Activated CD4-positive, alpha-beta T cell treated with anti-CD3 and anti-CD28 coated beads for 36 hours (primary cell): Measurements from ENCODE around the gene ZNF443. TPM values are rescaled to one million over a fixed set of nuclear protein-coding genes. Genes with fewer than 3 reads are reported as not detected.
"Not testable (repeated sequence)": the region's sequence is repeated elsewhere in the genome, so short reads cannot be mapped to it uniquely, and the experiment has no call there.

Source experiments
- ATAC-seq: fragments of 200-7000 bp; cut with Tn5 transposase; one replicate; pipeline ENCODE4 v1.10.0; 2021; ENCODE audit warnings: mild to moderate bottlenecking, moderate library complexity
- CTCF ChIA-PET: fragments of 350-600 bp; sonication (Branson Sonifier 250); formaldehyde crosslinking; loops from one replicate; lab custom pipeline; 2021; ENCODE audit warnings: antibody characterized with exemption; lab: Charles Lee
- POLR2A ChIA-PET: fragments of 350-600 bp; sonication (Branson Sonifier 250); formaldehyde crosslinking; loops from one replicate; lab custom pipeline; 2021; ENCODE audit warnings: antibody characterized with exemption, inconsistent platforms; lab: Charles Lee
- DNase-seq: peaks from one replicate; pipeline ENCODE4 v3.0.0-alpha.2; 2020
- H3K27ac Mint-ChIP-seq: one replicate; pipeline ENCODE4 v1.8.0; 2021; ENCODE audit warnings: mixed read lengths
- H3K27me3 Mint-ChIP-seq: one replicate; pipeline ENCODE4 v1.8.0; 2021; ENCODE audit warnings: mixed read lengths
- H3K36me3 Mint-ChIP-seq: one replicate; pipeline ENCODE4 v1.8.0; 2021; ENCODE audit warnings: low read depth, mixed read lengths
- H3K4me1 Mint-ChIP-seq: one replicate; pipeline ENCODE4 v1.8.0; 2021; ENCODE audit warnings: mixed read lengths
- H3K4me3 Mint-ChIP-seq: one replicate; pipeline ENCODE4 v1.8.0; 2021; ENCODE audit warnings: mild to moderate bottlenecking, moderate library complexity, mixed read lengths
- H3K9me3 Mint-ChIP-seq: one replicate; pipeline ENCODE4 v1.8.0; 2021; ENCODE audit warnings: low read depth, mixed read lengths
- intact Hi-C, 2 experiments: fragments of 100-400 bp; cut with DNase I in 1 of 2; cut with micrococcal nuclease in 1 of 2; formaldehyde crosslinking; loops; one replicate each; pipeline versions ENCODE4 v1.14.2 to v1.15.1; 2022 to 2024; cut with DNase I, micrococcal nuclease
- total RNA-seq, 2 experiments: library from RNA; stranded (reverse); gene quantifications; one replicate each; pipeline ENCODE4 v1.2.3, GENCODE V29; 2021

ZNF443 gene
- total RNA-seq, result 1 to 10 TPM; 3.4 to 4.0 TPM

GRCh38 chr19:12440541-12441316, at the start of gene ZNF443:
Gene ZNF443, minus strand, starts transcription at chr19:12441021. Its CDS starts 107 bp downstream, at chr19:12440914.
- H3K36me3 Mint-ChIP-seq, result peaks cover 10% of the 10 kb centered on the region
- DNase-seq, result peak; percentile 99
- peak; percentile 98 for ATAC-seq
- H3K4me3 Mint-ChIP-seq, result peak within 1 kb of the TSS; percentile 99
- ChIA-PET POLR2A (interaction anchor here (0.6 to 0.8 kb wide), 2 partner anchors 87 to 746 kb away, joined by 3 to 7 read pairs; no protein-coding TSS in a partner anchor), CTCF (no interaction called here)
- peak within 1 kb of the TSS; percentile 99 for H3K27ac Mint-ChIP-seq
- no peaks in the 10 kb centered on the region for H3K27me3 Mint-ChIP-seq
- peaks cover 12% of the 10 kb centered on the region for H3K9me3 Mint-ChIP-seq
- intact Hi-C loops, result loop anchor here (1.0 to 5.0 kb wide), 8 partner anchors 39 to 148 kb away; partner anchors contain the start of genes ZNF44 (in 2 of the 2), ZNF709 (in 2 of the 2), ZNF442 (in 1 of the 2) and ZNF564 (in 1 of the 2)
- H3K4me1 Mint-ChIP-seq, result peaks cover 10% of the 10 kb centered on the region

- H3K27ac Mint-ChIP-seq, ATAC-seq, intact Hi-C loops, POLR2A ChIA-PET, H3K9me3 Mint-ChIP-seq, DNase-seq, H3K27me3 Mint-ChIP-seq, H3K36me3 Mint-ChIP-seq, H3K4me3 Mint-ChIP-seq: not testable (repeated sequence)
- CTCF ChIA-PET, result interaction anchor here (0.7 kb wide), 1 partner anchor 19 kb away, joined by 3 read pairs; no protein-coding TSS in a partner anchor
- H3K4me1 Mint-ChIP-seq, result peaks cover 27% of the 10 kb centered on the region
Measured at GRCh38 chr19:12486265-12486783, 45.5 kb upstream of the ZNF443 start.

- Mint-ChIP-seq H3K4me1 (peaks cover 27% of the 10 kb centered on the region), H3K4me3 (peak overlapping the region; percentile 87), H3K36me3 (no peaks in the 10 kb centered on the region), H3K27me3 (no peaks in the 10 kb centered on the region), H3K27ac (no peak overlapping the region), H3K9me3 (no peaks in the 10 kb centered on the region)
- ChIA-PET CTCF (no interaction called here), POLR2A (no interaction called here)
- intact Hi-C loops, result loop anchor here (2.0 kb wide), 3 partner anchors 45 to 191 kb away; partner anchors contain the start of genes ZNF44 (in 1 of the 2), ZNF443 (in 1 of the 2) and ZNF799 (in 1 of the 2)
- DNase-seq, result no peak
- ATAC-seq, result no peak
Measured at GRCh38 chr19:12485571-12485970, 44.8 kb upstream of the ZNF443 start.

- no peaks in the 10 kb centered on the region for H3K36me3 Mint-ChIP-seq
- peak; percentile 48 for ATAC-seq
- peak overlapping the region; percentile 87 for H3K4me3 Mint-ChIP-seq
- DNase-seq, result no peak
- H3K4me1 Mint-ChIP-seq, result peaks cover 27% of the 10 kb centered on the region
- no peaks in the 10 kb centered on the region for H3K9me3 Mint-ChIP-seq
- intact Hi-C loops, result loop anchor here (2.0 kb wide), 3 partner anchors 44 to 190 kb away; partner anchors contain the start of genes ZNF44 (in 1 of the 2), ZNF443 (in 1 of the 2) and ZNF799 (in 1 of the 2)
- H3K27me3 Mint-ChIP-seq, result no peaks in the 10 kb centered on the region
- ChIA-PET POLR2A (interaction anchor here (1.0 kb wide), 1 partner anchor 11 kb away, joined by 6 read pairs; no protein-coding TSS in a partner anchor), CTCF (interaction anchor here (0.6 to 1.2 kb wide), 2 partner anchors 177 to 326 kb away, joined by 3 read pairs; no protein-coding TSS in a partner anchor)
- peak overlapping the region; percentile 58 for H3K27ac Mint-ChIP-seq
Measured at GRCh38 chr19:12485052-12485416, 44.2 kb upstream of the ZNF443 start.

- CTCF ChIA-PET, result interaction anchor here (0.6 to 2.1 kb wide), 4 partner anchors 11 to 326 kb away, joined by 3 to 5 read pairs (median 3); no protein-coding TSS in a partner anchor
Measured at GRCh38 chr19:12484371-12485051, 43.7 kb upstream of the ZNF443 start, which contains the start of gene ZNF709. Gene ZNF709, minus strand, starts transcription at chr19:12484816. Its CDS starts 159 bp downstream, at chr19:12484657.

GRCh38 chr19:12484011-12484370, 43.2 kb upstream of the ZNF443 start:
- peak overlapping the region; percentile 31 for H3K27ac Mint-ChIP-seq
- no peaks in the 10 kb centered on the region for H3K27me3 Mint-ChIP-seq
- POLR2A ChIA-PET, result interaction anchor here (1.0 kb wide), 1 partner anchor 12 kb away, joined by 6 read pairs; no protein-coding TSS in a partner anchor
- H3K36me3 Mint-ChIP-seq, result no peaks in the 10 kb centered on the region
- peaks cover 27% of the 10 kb centered on the region for H3K4me1 Mint-ChIP-seq
- DNase-seq, result no peak
- intact Hi-C loops, result loop anchor here (1.0 to 2.0 kb wide), 7 partner anchors 11 to 189 kb away; partner anchors contain the start of genes ZNF443 (in 2 of the 2), ZNF44 (in 1 of the 2), ZNF563 (in 1 of the 2) and ZNF564 (in 1 of the 2)
- ATAC-seq, result no peak
- H3K9me3 Mint-ChIP-seq, result no peaks in the 10 kb centered on the region
- peak overlapping the region; percentile 87 for H3K4me3 Mint-ChIP-seq
- CTCF ChIA-PET, result interaction anchor here (0.6 to 2.1 kb wide), 5 partner anchors 11 to 605 kb away, joined by 3 to 5 read pairs (median 3); no protein-coding TSS in a partner anchor

More at GRCh38 chr19:12484371-12485051, 43.7 kb upstream of the ZNF443 start, which contains the start of gene ZNF709:
- DNase-seq, result peak; percentile 92
- Mint-ChIP-seq H3K27ac (peak within 1 kb of the TSS; percentile 58), H3K27me3 (no peaks in the 10 kb centered on the region), H3K36me3 (no peaks in the 10 kb centered on the region), H3K9me3 (no peaks in the 10 kb centered on the region), H3K4me1 (peaks cover 27% of the 10 kb centered on the region), H3K4me3 (peak within 1 kb of the TSS; percentile 87)
- intact Hi-C loops, result loop anchor here (1.0 to 2.0 kb wide), 7 partner anchors 11 to 190 kb away; partner anchors contain the start of genes ZNF443 (in 2 of the 2), ZNF44 (in 1 of the 2), ZNF563 (in 1 of the 2) and ZNF564 (in 1 of the 2)
- POLR2A ChIA-PET, result interaction anchor here (1.0 kb wide), 1 partner anchor 11 kb away, joined by 6 read pairs; no protein-coding TSS in a partner anchor
- ATAC-seq, result peak; percentile 98

- POLR2A ChIA-PET, result interaction anchor here (0.6 kb wide), 1 partner anchor 14 kb away, joined by 3 read pairs; no protein-coding TSS in a partner anchor
- DNase-seq (no peak), ATAC-seq (no peak)
- no peak overlapping the region for H3K27ac Mint-ChIP-seq
- no peaks in the 10 kb centered on the region for H3K27me3 Mint-ChIP-seq
- peaks cover 38% of the 10 kb centered on the region for H3K4me1 Mint-ChIP-seq
- intact Hi-C loops, result no loop called here
- CTCF ChIA-PET, result interaction anchor here (0.7 to 2.1 kb wide), 2 partner anchors 13 to 82 kb away, joined by 3 to 5 read pairs; no protein-coding TSS in a partner anchor
- H3K36me3 Mint-ChIP-seq, result no peaks in the 10 kb centered on the region
- no peaks in the 10 kb centered on the region for H3K9me3 Mint-ChIP-seq
- no peak overlapping the region for H3K4me3 Mint-ChIP-seq
Measured at GRCh38 chr19:12482509-12482886, 41.7 kb upstream of the ZNF443 start.

GRCh38 chr19:12481781-12482508, 41.1 kb upstream of the ZNF443 start:
- no peaks in the 10 kb centered on the region for H3K36me3 Mint-ChIP-seq
- H3K4me1 Mint-ChIP-seq, result peaks cover 38% of the 10 kb centered on the region
- H3K27ac Mint-ChIP-seq, result peak overlapping the region; percentile 1
- ChIA-PET POLR2A (interaction anchor here (0.7 kb wide), 1 partner anchor 13 kb away, joined by 4 read pairs; no protein-coding TSS in a partner anchor), CTCF (interaction anchor here (0.7 to 1.1 kb wide), 2 partner anchors 9 to 82 kb away, joined by 3 read pairs; no protein-coding TSS in a partner anchor)
- intact Hi-C loops, result no loop called here
- ATAC-seq (no peak), DNase-seq (no peak)
- no peak overlapping the region for H3K4me3 Mint-ChIP-seq
- no peaks in the 10 kb centered on the region for H3K9me3 Mint-ChIP-seq
- H3K27me3 Mint-ChIP-seq, result no peaks in the 10 kb centered on the region

GRCh38 chr19:12478234-12478941, 37.6 kb upstream of the ZNF443 start:
- H3K4me1 Mint-ChIP-seq, result peaks cover 26% of the 10 kb centered on the region
- peak overlapping the region; percentile 29 for H3K27ac Mint-ChIP-seq
- ChIA-PET POLR2A (no interaction called here), CTCF (interaction anchor here (0.6 kb wide), 1 partner anchor 829 kb away, joined by 3 read pairs; no protein-coding TSS in a partner anchor)
- no peak overlapping the region for H3K4me3 Mint-ChIP-seq
- H3K9me3 Mint-ChIP-seq, result no peaks in the 10 kb centered on the region
- DNase-seq, result no peak
- intact Hi-C loops, result no loop called here
- no peaks in the 10 kb centered on the region for H3K27me3 Mint-ChIP-seq
- ATAC-seq, result peak; percentile 26
- peaks cover 7% of the 10 kb centered on the region for H3K36me3 Mint-ChIP-seq
